Neural cell (in vitro differentiated cells): ENCODE measurements around the gene CLNK. TPM values are rescaled to one million over a fixed set of nuclear protein-coding genes. Genes with fewer than 3 reads are reported as not detected.

Source experiments
- H2AFZ ChIP-seq: fragments of 200-600, 300-800 bp; sonication (generic), shearing (Covaris generic); 2 replicates; pipeline ENCODE4 v1.6.0; 2014; ENCODE audit warnings: low read depth, mild to moderate bottlenecking, antibody characterized with exemption, low read length, moderate library complexity
- H3F3A ChIP-seq: fragments of 200-600 bp; shearing (Covaris generic); 2 replicates; pipeline ENCODE4 v1.6.1; 2016; ENCODE audit warnings: mild to moderate bottlenecking, moderate library complexity, mixed read lengths, antibody characterized with exemption, low read length; ENCODE audit not compliant: insufficient read depth, poor library complexity, severe bottlenecking
- H3K27ac ChIP-seq: fragments of 200-600, 300-800 bp; sonication (generic), shearing (Covaris generic); 2 replicates; pipeline ENCODE4 v1.5.1; 2014; ENCODE audit warnings: mild to moderate bottlenecking, low read length, moderate library complexity
- H3K27me3 ChIP-seq: fragments of 300-800, 200-600 bp; sonication (generic), shearing (Covaris generic); 2 replicates; pipeline ENCODE4 v1.6.0; 2014; ENCODE audit warnings: mild to moderate bottlenecking, low read depth, low read length, moderate library complexity; ENCODE audit not compliant: insufficient read depth
- H3K36me3 ChIP-seq: fragments of 300-800, 200-600 bp; sonication (generic), shearing (Covaris generic); 2 replicates; pipeline ENCODE4 v1.5.1; 2014; ENCODE audit warnings: mild to moderate bottlenecking, antibody characterized with exemption, low read length, moderate library complexity; ENCODE audit not compliant: insufficient read depth
- H3K4me2 ChIP-seq: fragments of 300-800, 200-600 bp; sonication (generic), shearing (Covaris generic); 2 replicates; pipeline ENCODE4 v1.6.0; 2014; ENCODE audit warnings: mild to moderate bottlenecking, low read length
- H3K4me3 ChIP-seq: fragments of 300-800, 200-600 bp; sonication (generic), shearing (Covaris generic); 2 replicates; pipeline ENCODE4 v1.5.1; 2014; ENCODE audit warnings: mild to moderate bottlenecking, low read length, moderate library complexity
- H3K79me2 ChIP-seq: fragments of 200-600 bp; shearing (Covaris generic); replicated peaks from 2 replicates; pipeline ENCODE4 v1.6.0; 2014; ENCODE audit warnings: mild to moderate bottlenecking, low read length, moderate library complexity; ENCODE audit not compliant: insufficient read depth
- H3K9ac ChIP-seq: fragments of 300-800, 200-600 bp; sonication (generic), shearing (Covaris generic); 2 replicates; pipeline ENCODE4 v1.6.1; 2016; ENCODE audit warnings: mild to moderate bottlenecking, low read length, mixed read lengths
- H3K9me2 ChIP-seq: fragments of 200-600 bp; shearing (Covaris generic); 2 replicates; pipeline ENCODE4 v1.6.1; 2016; ENCODE audit warnings: mild to moderate bottlenecking, low read length, mixed read lengths; ENCODE audit not compliant: insufficient read depth
- H3K9me3 ChIP-seq: fragments of 200-600, 300-800 bp; sonication (generic), shearing (Covaris generic); 2 replicates; pipeline ENCODE4 v1.6.1; 2016; ENCODE audit warnings: mild to moderate bottlenecking, mixed run types, low read length, moderate library complexity, mixed read lengths
- H4K20me1 ChIP-seq: fragments of 200-600 bp; shearing (Covaris generic); 2 replicates; pipeline ENCODE4 v1.6.1; 2016; ENCODE audit warnings: mild to moderate bottlenecking, mixed run types; ENCODE audit not compliant: insufficient read depth
- EP300 ChIP-seq: fragments of 450-650 bp; conservative IDR thresholded peaks from 2 replicates; pipeline ENCODE4 v1.6.1; 2014; ENCODE audit warnings: antibody characterized with exemption, mild to moderate bottlenecking, moderate library complexity; ENCODE audit not compliant: poor library complexity, severe bottlenecking
- EZH2 ChIP-seq: fragments of 200-600, 300-800 bp; shearing (Covaris generic), sonication (generic); IDR thresholded peaks from 2 replicates; pipeline ENCODE4 v1.6.1; 2014; ENCODE audit warnings: antibody characterized with exemption, low read length, borderline replicate concordance, mild to moderate bottlenecking; ENCODE audit not compliant: insufficient read depth, poor library complexity, severe bottlenecking
- MXI1 ChIP-seq: fragments of 450-650 bp; conservative IDR thresholded peaks from 2 replicates; pipeline ENCODE4 v1.6.1; 2014; ENCODE audit warnings: antibody characterized with exemption, mild to moderate bottlenecking; ENCODE audit not compliant: poor library complexity, severe bottlenecking
- POLR2AphosphoS5 ChIP-seq: IDR thresholded peaks from 2 replicates; pipeline ENCODE4 v1.6.1; 2012
- RAD21 ChIP-seq: fragments of 450-650 bp; conservative IDR thresholded peaks from 2 replicates; pipeline ENCODE4 v1.6.1; 2014; ENCODE audit warnings: antibody characterized with exemption, mild to moderate bottlenecking, moderate library complexity
- REST ChIP-seq: IDR thresholded peaks from 2 replicates; pipeline ENCODE4 v1.6.1; 2012; ENCODE audit warnings: borderline replicate concordance
- SMC3 ChIP-seq: fragments of 450-650 bp; conservative IDR thresholded peaks from 2 replicates; pipeline ENCODE4 v1.6.1; 2014; ENCODE audit warnings: antibody characterized with exemption, mild to moderate bottlenecking, moderate library complexity; ENCODE audit not compliant: poor library complexity
- TAF1 ChIP-seq: IDR thresholded peaks from 2 replicates; pipeline ENCODE4 v1.6.1; 2012; ENCODE audit warnings: low read depth
- polyA plus RNA-seq: library from polyadenylated mRNA; depleted of rRNA; stranded (reverse); fragments of >200 nt; gene quantifications from 2 replicates; pipeline ENCODE4 v1.2.3, GENCODE V29; 2014
- TF ChIP-seq, protein P1 (sequence below): fragments of 450-650 bp; IDR thresholded peaks from 2 replicates; pipeline ENCODE4 v1.5.1; 2014; ENCODE audit warnings: antibody characterized with exemption, mild to moderate bottlenecking, moderate library complexity; ENCODE audit not compliant: poor library complexity, severe bottlenecking

The CLNK gene
- polyA plus RNA-seq, 1 donor from 2014 or later, result not detected

DNA sequence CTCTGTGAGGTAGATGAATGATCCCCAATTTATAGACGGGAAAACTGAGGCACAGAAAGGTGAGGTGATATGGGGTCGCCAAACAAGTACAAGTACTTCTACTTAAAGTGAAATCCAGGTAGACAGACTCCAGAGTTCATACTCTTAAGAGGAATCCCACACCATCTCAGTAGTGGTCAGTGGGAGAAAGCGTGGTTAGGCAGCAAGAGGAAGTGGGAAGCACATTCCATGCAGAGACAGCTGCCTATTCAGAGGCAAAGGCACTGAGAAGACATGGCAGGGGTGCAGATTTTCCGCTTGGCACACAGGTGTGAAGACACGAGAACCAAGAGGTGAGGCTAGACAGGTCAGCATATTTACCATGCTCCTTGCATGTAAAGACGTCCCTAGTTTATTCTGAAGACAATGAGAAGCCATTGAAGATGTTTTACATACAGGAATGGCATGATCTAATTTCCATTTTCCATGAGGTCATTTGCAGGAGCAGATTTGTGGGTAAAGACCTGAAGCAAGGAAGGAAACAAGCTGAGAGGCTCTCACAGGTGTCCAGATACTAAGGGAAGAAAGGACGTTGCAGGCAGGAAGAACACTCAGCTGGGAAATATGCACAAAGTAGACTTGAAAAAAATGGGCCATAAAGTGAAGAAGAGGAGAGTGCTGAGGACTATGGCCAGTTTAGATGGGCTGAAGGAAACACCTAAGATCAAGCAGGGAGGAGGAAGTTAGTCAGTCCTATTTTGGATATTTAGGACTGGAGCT lies 17.3 kb upstream of the CLNK start:
- no peaks in the 10 kb centered on the region for H3K9me3 ChIP-seq
- TF ChIP-seq REST (no peak), EZH2 (no peak), RAD21 (no peak), SMC3 (no peak), EP300 (no peak), MXI1 (no peak)
- TF ChIP-seq, protein P1, sequence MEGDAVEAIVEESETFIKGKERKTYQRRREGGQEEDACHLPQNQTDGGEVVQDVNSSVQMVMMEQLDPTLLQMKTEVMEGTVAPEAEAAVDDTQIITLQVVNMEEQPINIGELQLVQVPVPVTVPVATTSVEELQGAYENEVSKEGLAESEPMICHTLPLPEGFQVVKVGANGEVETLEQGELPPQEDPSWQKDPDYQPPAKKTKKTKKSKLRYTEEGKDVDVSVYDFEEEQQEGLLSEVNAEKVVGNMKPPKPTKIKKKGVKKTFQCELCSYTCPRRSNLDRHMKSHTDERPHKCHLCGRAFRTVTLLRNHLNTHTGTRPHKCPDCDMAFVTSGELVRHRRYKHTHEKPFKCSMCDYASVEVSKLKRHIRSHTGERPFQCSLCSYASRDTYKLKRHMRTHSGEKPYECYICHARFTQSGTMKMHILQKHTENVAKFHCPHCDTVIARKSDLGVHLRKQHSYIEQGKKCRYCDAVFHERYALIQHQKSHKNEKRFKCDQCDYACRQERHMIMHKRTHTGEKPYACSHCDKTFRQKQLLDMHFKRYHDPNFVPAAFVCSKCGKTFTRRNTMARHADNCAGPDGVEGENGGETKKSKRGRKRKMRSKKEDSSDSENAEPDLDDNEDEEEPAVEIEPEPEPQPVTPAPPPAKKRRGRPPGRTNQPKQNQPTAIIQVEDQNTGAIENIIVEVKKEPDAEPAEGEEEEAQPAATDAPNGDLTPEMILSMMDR, result no peak
- no peaks in the 10 kb centered on the region for H3K79me2 ChIP-seq
- H3K27ac ChIP-seq, result no peak overlapping the region
- H3K4me2 ChIP-seq, result no peak overlapping the region
- H3K36me3 ChIP-seq, result no peaks in the 10 kb centered on the region
- no peak overlapping the region for H3K4me3 ChIP-seq
- no peaks in the 10 kb centered on the region for H3K9me2 ChIP-seq
- H4K20me1 ChIP-seq, result no peaks in the 10 kb centered on the region
- H3K9ac ChIP-seq, result no peak overlapping the region
- no peaks in the 10 kb centered on the region for H3K27me3 ChIP-seq
- no peaks in the 10 kb centered on the region for H3F3A ChIP-seq
- no peak overlapping the region for H2AFZ ChIP-seq

DNA sequence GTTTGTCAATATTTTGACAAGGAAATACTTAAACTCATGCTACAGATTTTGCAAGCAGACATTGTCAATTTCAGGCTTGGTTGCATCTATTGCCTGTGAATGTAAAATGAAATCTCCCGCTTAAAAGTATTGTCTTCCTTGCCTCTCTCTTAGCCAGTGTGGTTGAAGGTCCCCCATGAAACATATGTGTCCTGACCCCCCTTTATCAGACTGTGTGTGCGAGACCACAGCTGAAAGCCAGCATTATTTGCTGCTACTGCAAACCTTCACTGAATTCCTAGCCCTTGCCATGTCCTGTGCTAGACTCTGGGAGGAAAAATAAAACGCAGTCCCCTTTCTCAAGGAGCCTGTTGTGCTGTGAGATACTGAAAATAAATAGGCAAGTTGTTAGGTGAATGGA lies 16.6 kb upstream of the CLNK start:
- H3K36me3 ChIP-seq, result no peaks in the 10 kb centered on the region
- TF ChIP-seq SMC3 (no peak), EP300 (no peak), REST (no peak), TAF1 (no peak), POLR2AphosphoS5 (no peak), MXI1 (no peak), RAD21 (no peak), EZH2 (no peak)
- TF ChIP-seq, protein P1, result no peak
- H3K9me3 ChIP-seq, result no peaks in the 10 kb centered on the region
- no peak overlapping the region for H3K9ac ChIP-seq
- H3K4me2 ChIP-seq, result no peak overlapping the region
- H3K79me2 ChIP-seq, result no peaks in the 10 kb centered on the region
- no peaks in the 10 kb centered on the region for H3K9me2 ChIP-seq
- H4K20me1 ChIP-seq, result no peaks in the 10 kb centered on the region
- no peak overlapping the region for H3K4me3 ChIP-seq
- H2AFZ ChIP-seq, result no peak overlapping the region
- H3F3A ChIP-seq, result no peaks in the 10 kb centered on the region
- no peaks in the 10 kb centered on the region for H3K27me3 ChIP-seq
- no peak overlapping the region for H3K27ac ChIP-seq
